HG03521 (cell line): Measurements from ENCODE around the gene IER3.

ENCODE experiments used
- ATAC-seq: cut with Tn5 transposase; IDR thresholded peaks from one replicate; pipeline ENCODE4 v1.9.1; 2021; ENCODE audit warnings: mild to moderate bottlenecking, moderate library complexity; ENCODE audit not compliant: unreplicated experiment

IER3 gene

DNA sequence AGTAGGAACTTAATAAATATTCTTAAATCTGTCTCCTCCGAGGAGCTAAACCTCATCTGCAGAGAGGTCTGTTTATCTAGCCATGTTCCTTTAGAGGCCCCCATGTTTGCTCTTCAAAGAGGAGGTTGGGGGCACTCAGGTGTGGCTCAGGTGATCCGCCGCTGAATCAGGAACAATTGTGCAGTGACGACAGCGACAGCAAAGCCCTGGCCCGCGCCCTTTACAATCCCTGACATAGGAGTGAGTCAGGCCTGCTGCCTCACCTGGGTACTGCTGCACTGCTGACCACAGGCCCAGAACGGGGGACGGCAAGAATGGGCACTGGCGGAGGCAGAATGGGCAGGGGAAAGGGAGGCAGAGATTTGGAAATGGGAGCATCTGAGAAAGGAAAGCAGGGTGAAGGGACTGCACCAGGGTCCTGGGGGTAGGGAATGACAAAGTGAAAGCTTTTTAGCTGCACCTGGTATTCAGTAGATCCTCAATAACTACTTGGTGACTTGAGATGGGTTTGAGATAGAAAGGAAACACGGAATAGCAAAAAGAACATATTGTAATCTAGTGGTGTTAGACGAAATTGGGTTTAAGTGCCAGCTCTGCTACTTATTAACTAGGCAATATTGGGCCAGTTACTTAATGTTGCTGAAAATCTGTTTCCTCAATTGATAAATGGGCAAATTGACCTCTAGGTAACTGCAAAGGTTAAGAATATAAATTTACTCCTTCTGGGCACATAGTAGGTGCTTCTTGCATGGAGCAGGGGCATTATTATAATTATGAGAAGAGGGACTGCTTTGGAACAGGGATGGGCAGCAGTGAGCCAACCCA is 5.4 kb upstream of the IER3 start:
- no peak for ATAC-seq

DNA sequence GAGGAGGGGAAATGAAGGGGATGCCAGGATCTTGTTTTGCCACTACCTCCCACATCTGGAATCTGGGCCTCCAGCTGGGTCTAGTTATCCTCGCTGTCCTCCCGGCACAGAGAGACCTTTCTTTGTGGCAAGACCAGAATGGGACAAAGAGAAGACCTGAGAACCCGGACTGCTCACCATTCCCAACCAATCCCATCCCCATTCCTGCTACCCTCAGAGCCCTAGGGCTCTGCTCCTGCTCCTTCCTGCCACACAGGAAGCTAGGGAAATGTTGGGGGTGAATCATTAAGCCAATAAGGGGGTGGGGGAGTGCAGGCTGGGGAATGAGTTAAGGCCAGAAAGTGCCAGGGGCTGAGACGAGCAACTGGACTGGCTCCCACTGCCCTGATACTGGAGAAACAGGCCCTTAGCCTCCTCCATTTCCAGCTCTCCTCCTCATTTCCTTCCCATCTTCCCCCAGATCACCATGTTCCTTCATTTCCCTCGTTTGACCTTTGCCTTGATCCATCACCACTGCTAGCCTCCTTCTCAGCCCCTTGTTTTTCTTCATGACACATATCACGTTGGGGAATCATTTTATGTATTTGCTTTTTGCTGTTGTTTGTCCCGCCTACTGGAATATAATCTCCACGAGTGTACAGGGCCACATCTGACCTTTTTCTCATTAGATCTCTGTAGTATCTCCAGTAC is 4.6 kb upstream of the IER3 start:
- no peak for ATAC-seq

DNA sequence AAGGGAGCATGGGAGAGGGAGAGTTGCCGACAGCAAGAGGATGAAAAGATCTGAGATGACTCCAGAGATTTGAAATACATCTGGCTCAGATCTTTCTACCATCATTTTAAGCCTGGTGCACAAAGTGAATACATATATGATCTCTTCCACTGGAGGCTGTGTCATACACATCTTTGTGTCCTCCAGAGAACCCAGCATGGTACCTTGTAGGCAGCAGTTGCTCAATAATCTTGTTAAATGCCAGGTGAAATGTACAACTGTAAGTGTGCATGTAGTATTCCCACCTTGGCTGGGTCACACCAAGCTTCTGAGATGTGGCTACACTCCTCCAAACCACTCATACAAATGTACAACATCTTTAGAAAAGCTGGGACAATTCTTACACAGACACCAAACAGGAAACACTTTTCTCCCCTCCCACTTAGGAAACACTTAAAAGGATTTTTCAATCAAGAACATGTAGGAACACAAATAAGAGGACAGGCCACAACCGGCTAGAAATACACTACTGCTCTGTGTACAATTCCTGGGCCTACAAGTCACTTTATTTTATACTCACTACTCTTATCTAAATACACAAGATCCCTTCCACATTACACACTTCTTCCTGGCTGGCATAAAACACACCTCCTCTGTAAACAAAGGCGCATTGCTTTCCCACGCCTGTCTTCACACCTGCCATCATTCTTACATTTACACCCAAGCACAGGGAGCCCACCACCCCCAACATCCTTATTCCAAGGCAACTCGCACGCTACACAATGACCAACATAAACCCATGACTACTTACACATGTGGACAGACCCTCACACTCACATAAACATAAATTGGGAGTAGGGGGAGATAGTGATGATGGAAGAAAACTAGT is 3.8 kb upstream of the IER3 start:
- no peak for ATAC-seq

DNA sequence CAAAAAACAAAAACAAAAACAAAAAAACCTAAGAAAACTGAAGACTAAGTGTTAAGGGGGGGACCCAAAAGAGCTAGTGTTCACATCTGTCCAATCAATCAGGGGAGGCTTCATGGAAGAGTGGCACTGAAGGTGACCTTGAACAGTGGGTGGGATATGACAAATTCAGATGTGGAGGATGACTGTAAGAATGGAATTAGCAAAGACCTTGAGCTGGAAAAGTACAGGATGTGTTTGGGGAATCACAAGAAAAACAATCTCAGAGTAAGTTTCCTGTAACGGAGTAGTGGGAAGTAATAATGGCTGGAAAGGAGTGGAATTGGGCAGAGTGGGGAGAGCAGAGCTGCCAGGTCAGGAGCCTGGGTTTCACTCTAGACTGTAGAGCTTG is 2.9 kb upstream of the IER3 start:
- no peak for ATAC-seq

DNA sequence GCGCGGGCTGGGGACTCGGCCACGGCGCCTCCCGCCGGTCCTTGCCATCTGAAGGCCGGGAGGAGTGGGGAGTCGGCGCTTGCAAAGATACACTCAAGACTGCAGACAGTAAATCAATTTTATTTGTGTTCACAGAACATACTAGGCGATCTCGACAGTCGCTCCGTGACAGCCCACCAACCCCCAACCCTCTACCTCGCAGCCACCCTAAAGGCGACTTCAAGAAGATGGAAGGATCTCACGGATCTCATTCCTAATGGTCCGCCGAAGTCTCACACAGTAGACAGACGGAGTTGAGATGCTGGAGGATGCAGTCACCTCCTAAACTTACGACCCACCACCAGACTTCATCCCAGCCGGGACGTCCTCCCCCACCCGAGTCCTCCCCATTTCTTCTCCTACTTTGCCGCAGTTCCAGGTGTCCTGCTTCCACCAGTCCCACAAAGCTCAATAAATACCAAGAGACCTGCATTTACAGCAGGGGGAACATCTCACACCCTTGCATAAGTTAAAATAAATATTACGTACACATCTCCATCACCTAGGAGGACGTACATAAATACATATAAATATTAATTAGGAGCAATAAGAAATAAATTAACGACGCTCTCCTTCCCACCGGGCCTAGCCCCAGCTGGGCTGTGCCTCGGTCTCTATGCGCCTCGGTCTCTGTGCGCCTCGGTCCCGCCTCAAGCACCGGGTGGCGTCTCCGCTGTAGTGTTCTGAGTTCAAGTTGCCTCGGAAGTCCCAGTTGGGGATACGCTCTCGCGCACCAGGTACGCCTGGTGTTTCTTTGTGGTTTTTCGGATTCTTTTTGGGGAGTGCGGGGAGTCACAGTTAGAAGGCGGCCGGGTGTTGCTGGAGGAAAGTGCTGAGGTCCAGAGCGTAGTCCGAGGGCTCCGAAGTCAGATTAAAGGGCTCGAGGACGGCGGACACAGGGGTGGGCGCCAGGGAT is 971 bp downstream of the IER3 start:
- ATAC-seq, result peak; percentile 10

DNA sequence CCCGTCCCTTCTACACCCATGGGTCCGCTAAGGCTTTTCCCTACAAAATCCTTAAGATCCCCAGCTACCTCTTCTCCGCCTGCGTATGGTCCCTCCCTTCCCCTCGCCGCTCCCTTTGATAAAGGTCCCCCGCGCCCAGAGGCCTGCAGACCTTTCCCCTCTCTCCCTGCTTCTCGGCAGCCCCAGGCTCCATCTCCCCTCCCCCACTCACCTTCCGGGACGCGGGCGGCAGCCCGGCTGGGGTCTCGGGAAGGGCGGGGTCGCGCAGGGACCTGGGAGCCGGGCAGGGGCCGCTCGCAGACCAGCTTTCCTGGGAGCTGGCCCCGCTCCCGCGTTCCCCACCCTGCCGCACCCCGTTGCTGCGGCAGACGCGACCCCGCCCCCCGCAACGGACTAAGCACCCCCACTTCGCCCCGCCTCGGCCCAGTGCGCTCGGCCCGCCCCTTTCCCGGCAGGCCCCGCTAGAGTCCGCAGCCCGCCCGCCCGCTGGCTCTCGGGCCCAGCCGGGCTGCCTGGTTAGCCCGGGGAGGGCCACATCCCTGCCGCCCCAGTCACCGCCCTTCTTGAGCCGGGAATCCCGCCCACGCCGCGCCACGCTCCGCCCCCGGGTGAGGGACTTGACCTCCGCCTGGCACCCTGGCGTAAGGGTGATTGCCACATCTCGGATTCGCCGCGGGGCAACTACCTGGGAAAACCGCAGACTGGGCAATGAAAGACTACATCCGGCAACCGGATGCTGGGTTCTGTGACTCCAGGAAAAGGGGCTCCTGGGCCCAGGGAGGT is 1.8 kb downstream of the IER3 start, which contains the start of gene FLOT1:
Gene FLOT1, minus strand, starts transcription at position 372 of the 783 bp plus-strand sequence. CDS start 498 bp downstream, outside the sequence.
- ATAC-seq, result peak; percentile 72

DNA sequence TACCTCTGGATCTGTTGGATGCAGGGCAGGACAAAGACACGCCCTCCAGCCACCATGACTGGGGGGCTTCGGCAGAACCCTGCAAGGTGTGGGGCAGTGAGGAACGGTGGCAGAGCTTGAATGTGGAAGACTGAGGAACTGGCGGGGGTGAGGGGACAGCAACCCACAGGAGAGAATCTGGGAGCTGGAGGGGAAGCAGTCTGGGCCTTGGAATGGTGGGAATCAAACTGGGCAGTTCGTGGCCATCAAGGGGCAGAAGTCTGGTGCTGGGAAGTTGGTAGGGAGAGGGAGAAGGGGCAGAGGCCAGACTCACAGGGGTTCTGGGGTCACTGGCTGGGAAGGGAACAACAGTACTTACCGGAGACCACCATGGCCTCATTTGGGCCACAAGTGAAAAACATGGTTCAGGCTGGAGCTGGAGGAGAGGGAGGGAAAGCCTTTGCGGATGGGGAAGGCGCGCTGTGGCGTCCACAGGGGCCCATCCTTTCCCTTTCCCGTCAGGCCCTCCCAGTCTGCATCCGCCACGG is 2.5 kb downstream of the IER3 start:
- no peak for ATAC-seq

DNA sequence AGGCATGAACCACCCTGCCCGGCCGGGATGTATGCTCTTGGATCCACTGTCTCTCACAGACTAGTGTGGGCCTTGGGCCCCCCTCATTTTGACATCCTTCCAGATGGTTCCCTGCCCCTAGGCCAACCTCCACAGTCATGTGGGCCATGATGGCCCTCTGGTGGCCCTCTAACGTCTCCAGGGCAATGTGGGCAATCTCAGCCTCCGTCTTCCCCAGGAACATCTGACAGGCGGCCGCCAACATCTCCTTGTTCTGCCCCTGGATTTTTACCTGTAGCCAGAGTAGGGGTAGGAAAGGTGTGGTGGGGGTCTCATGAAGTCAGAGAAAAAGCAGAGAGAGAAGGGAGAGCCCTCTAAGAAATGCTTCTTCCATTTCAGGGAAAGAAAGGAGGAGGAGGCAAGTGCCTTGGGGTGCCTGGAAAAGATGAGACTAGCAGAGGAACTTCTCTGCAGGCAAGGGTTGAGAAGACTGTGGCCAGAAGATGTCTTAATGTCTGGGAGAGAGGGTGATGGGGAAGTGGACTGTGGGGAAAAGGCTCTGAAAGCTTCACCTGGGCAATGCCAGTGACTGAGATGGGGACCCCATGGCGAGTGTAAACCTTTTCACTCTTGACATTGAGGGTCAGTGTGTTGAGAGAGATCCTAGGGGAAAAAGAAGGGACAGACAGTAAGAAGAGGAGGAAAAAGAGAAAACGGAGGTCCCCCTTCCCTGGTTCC is 3.1 kb downstream of the IER3 start:
- no peak for ATAC-seq

DNA sequence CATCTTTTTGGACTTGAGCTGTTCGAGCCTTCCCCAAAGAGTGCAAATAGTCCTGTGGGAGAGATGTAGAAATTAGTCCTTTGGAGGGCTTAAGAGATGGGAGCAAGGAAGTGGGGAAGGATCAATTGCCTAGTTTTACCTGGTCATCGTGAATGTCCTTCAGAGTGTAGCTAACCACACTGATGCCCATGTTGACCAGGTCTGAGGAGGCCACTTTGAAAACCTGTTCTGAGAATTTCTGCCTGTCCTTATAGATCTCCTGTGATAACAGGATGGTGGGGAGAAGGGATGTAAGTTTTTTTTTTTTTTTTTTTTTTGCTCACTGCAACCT is 3.8 kb downstream of the IER3 start:
- ATAC-seq, result no peak

DNA sequence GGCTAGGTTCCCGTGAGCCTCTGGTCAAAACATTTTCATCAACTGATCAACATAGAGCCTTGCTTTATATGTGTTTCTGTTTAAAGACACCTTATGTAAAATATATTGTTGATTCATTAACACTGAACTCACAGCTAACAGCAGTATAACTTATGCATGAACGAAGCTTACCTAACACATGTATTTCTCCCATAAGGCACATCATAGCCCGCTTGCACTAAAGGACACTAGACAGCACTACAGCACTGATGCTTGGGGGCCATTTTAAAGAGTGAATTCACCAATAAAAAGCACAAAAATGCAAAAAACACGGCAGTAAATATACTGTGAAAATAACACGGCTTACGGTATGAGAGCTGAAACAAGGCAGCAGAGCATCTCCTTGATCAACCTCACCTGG is 5.8 kb downstream of the IER3 start:
- ATAC-seq, result no peak

DNA sequence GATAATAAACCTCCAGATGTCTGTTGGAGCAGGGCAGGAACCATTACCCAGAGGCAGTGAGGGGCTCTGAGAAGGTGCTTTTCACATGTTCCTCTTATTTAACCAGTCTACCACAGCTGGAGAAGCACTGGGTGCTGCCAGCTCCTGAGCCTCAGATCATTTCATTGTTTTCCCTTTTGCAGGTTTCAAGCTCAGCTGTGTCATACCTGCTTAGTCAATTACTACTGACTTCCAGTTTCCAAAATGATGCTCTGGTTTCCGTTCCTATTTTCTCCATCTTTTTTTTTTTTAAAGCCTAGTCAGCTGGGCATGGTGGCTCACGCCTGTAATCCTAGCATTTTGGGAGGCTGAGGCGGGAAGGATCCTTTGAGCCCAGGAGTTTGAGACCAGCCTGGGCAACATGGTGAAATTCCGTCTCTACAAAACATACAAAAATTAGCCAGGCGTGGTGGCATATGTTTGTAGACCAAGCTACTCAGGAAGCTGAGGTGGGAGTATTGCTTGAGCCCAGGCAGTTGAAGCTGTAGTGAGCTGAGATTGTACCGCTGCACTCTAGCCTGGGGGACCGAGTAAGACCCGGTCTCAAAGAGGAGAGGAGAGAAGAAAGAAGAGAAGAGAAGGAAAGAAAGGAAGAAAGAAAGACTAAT is 8.6 kb downstream of the IER3 start:
- ATAC-seq, result no peak

DNA sequence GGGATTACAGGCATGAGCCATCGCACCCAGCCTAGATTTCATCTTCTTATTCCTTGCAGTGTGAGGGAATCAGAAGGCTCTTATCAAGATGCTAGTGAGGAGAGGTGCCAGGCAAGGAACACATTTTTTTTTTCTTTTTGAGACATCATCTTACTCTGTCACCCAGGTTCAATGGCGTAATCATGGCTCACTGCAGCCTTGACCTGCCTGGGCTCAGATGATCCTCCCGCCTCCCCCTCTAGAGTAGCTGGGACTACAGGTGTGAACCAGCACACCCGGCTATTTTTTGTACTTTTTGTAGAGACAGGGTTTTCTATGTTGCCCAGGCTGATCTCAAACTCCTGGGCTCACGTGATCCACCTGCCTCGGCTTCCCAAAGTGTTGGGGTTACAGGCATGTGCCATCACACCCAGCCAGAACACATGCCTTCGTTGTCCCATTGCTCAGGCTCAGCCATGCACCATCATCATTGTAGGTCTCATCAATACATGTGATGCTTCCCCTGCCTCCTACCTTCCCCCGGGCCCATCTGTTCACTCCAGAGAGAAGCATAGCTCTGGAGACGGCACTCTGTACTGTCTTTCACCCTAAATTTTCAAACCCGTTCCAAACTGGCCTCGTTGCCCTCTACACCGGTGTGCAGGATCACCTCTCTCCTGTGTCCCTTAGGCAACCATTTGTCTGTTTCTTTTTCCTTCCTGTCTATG is 12.0 kb downstream of the IER3 start:
- ATAC-seq, result no peak

DNA sequence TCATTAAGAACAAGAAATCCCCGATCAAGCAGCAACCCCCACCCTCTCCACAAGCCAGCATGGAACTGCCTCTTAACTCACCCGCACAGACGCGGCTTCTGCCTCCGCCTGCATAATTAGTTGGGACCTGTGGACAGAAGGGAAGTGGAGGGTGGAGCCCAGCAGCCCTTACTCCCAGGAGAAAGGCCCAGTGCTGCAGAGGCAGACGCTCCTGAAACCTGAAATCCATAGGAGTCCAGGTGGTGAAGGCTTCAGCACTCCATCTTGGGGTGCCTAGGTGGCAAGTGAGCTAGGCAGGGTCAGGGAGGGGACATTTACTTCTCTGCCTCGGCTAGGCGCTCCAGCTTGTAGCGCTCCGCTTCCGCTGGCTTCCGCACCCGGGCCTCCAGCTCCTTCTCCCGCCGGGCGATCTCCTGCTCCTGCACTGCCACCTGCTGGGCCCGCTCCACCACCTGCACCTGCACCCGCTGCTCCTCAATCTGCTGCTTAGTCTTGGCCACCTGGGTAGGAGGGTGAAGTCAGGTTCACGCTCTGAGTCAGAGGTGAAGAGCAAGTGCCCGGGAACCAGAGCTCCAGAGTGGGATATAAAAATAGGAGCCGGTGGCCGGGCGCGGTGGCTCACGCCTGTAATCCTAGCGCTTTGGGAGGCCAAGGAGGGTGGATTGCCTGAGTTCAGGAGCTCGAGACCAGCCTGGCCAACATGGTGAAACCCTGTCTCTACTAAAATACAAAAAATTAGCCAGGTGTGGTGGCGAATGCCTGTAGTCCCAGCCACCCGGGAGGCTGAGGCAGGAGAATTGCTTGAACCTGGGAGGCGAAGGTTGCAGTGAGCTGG is 13.5 kb downstream of the IER3 start:
- peak; percentile 69 for ATAC-seq

DNA sequence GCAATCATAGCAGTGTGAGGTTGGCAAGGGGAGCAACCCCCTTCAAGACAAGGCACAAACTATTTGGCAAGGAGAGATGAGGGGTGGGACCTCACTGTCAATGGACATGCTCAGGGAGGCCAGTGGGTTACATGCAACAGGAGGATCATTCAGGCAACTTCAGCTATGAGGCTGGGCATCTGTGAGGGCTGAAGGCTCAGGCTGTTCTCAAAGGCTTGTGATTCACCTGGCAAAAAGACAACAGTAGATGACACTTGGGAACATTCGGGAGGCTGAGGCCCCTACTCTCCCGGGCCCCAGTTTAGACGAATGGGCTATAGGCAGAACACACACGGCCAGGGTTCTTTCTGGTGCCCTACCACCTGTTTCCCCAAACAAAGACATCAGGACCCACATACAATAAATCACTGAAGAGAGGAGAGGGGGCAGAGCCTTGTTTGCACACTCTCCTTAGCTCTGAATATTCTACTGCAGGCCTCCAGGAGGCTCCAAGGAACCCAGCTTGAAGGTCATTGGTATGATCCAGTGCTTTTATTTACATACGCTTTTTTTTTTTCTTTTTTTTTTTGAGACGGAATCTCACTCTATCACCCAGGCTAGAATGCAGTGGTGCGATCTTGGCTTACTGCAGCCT is 16.3 kb downstream of the IER3 start:
- ATAC-seq, result no peak

DNA sequence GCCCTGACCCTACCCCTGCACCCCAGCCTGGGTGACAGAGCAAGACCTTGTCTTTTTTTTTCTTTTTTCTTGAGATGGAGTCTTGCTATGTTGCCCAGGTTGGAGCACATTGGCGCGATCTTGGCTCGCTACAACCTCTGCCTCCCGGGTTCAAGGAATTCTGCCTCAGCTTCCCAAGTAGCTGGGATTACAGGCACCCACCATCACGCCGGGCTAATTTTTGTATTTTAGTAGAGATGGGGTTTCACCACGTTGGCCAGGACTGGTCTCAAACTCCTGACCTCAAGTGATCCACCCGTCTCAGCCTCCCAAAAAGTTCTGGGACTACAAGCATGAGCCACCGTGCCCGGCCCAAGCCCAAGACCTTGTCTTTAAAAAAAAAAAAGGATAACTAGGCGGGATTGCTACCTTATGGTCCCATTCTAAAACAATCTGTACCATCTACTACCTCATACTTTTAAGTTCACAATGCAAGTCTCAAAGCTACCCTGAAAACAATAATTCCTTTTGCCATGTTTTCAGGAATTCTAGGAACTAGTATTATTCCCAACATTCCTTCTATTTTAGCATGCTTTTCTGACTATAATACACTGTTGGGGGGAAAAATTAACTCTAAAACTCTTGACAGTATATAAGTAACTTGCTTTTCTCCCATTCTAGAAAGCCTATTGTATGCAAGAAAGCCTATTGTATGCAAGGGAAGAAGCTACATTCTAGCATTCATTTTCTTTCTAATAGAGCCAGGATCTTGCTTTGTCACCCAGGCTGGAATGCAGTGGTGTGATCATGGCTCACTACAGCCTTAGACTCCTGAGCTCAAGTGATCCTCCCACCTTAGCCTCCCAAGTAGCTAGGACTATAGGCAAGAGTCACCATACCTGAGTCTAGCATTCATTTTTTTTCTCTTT is 17.6 kb downstream of the IER3 start:
- no peak for ATAC-seq
